OCI-LY1 (cell line): Measurements from ENCODE around the gene LRFN4.

Source experiments
- H2AFZ ChIP-seq: fragments of 200-600 bp; sonication (generic), shearing (Covaris generic); 2 replicates; pipeline ENCODE4 v1.6.0; 2014; ENCODE audit warnings: antibody characterized with exemption, mild to moderate bottlenecking, low read length
- H3F3A ChIP-seq: fragments of 200-600 bp; sonication (generic), shearing (Covaris generic); 2 replicates; pipeline ENCODE4 v1.6.0; 2014; ENCODE audit warnings: mild to moderate bottlenecking, antibody characterized with exemption, low read length, moderate library complexity; ENCODE audit not compliant: insufficient read depth
- H3K27ac ChIP-seq: fragments of 200-600 bp; sonication (generic); 2 replicates; pipeline ENCODE4 v1.5.1; 2014; ENCODE audit warnings: low read length, mixed run types, mild to moderate bottlenecking, low read depth; ENCODE audit not compliant: poor library complexity, severe bottlenecking
- H3K27me3 ChIP-seq: fragments of 200-600 bp; sonication (generic); 2 replicates; pipeline ENCODE4 v1.6.0; 2014; ENCODE audit warnings: antibody characterized with exemption, mild to moderate bottlenecking, low read length, moderate library complexity; ENCODE audit not compliant: insufficient read depth
- H3K36me3 ChIP-seq: fragments of 200-600 bp; sonication (generic); 2 replicates; pipeline ENCODE4 v1.6.1; 2014; ENCODE audit warnings: mild to moderate bottlenecking, antibody characterized with exemption, low read length, moderate library complexity, mixed read lengths; ENCODE audit not compliant: insufficient read depth
- H3K4me1 ChIP-seq: fragments of 200-600 bp; sonication (generic); 2 replicates; pipeline ENCODE4 v1.5.1; 2014; ENCODE audit warnings: mild to moderate bottlenecking, low read length, moderate library complexity; ENCODE audit not compliant: insufficient read depth, severe bottlenecking
- H3K4me2 ChIP-seq: fragments of 200-600 bp; sonication (generic), shearing (Covaris generic); 2 replicates; pipeline ENCODE4 v1.6.1; 2014; ENCODE audit warnings: low read length
- H3K4me3 ChIP-seq: fragments of 200-600 bp; sonication (generic); 2 replicates; pipeline ENCODE4 v1.5.1; 2014; ENCODE audit warnings: low read length, low read depth, mild to moderate bottlenecking, mixed read lengths; ENCODE audit not compliant: poor library complexity, severe bottlenecking
- H3K79me2 ChIP-seq: fragments of 200-600 bp; shearing (Covaris generic); 2 replicates; pipeline ENCODE4 v1.6.1; 2016; ENCODE audit warnings: mixed run types, low read length, mixed read lengths; ENCODE audit not compliant: insufficient read depth
- H3K9ac ChIP-seq: fragments of 200-600 bp; sonication (generic), shearing (Covaris generic); 2 replicates; pipeline ENCODE4 v1.6.1; 2014; ENCODE audit warnings: mild to moderate bottlenecking, low read length, mixed read lengths
- H3K9me2 ChIP-seq: fragments of 200-600 bp; sonication (generic), shearing (Covaris generic); 2 replicates; pipeline ENCODE4 v1.6.1; 2014; ENCODE audit warnings: low read depth, mild to moderate bottlenecking, low read length, mixed read lengths
- H3K9me3 ChIP-seq: fragments of 200-600 bp; shearing (Covaris generic); 2 replicates; pipeline ENCODE4 v1.6.1; 2014; ENCODE audit warnings: low read length, mixed read lengths
- H4K20me1 ChIP-seq: fragments of 200-600 bp; sonication (generic), shearing (Covaris generic); 2 replicates; pipeline ENCODE4 v1.6.0; 2016; ENCODE audit warnings: mild to moderate bottlenecking, low read length; ENCODE audit not compliant: insufficient read depth
- EZH2 ChIP-seq: fragments of 200-600 bp; sonication (generic), shearing (Covaris generic); IDR thresholded peaks from 2 replicates; pipeline ENCODE4 v1.8.0; 2017; ENCODE audit warnings: borderline replicate concordance, mixed run types, mild to moderate bottlenecking, antibody characterized with exemption, low read length, moderate library complexity, mixed read lengths
- TF ChIP-seq, protein P1 (sequence below): fragments of 200-600 bp; sonication (generic), shearing (Covaris generic); IDR thresholded peaks from 2 replicates; pipeline ENCODE4 v1.5.1; 2017; ENCODE audit warnings: mild to moderate bottlenecking, antibody characterized with exemption, low read length, moderate library complexity, mixed read lengths

LRFN4 gene

DNA sequence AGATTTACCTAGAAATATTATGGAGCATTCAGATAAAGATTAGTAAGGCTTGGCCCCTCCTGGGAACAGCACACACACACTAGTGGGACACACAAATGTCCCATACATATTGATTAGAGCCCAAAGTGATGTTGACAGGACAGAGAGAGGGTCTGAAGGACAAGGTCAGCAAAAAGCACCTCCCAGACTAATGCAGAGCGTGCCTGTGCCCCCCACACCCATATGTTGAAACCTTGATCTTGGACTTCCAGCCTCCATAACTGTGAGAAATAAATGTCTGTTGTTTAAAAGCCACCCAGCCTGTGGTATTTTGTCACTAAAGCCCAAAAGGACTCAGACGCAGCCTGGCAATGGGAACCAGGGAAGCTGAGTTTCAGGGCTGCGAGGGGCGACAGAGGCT, 27.6 kb downstream of the LRFN4 start:
- H3K79me2 ChIP-seq = no peaks in the 10 kb centered on the region
- no peak overlapping the region for H3K4me2 ChIP-seq

DNA sequence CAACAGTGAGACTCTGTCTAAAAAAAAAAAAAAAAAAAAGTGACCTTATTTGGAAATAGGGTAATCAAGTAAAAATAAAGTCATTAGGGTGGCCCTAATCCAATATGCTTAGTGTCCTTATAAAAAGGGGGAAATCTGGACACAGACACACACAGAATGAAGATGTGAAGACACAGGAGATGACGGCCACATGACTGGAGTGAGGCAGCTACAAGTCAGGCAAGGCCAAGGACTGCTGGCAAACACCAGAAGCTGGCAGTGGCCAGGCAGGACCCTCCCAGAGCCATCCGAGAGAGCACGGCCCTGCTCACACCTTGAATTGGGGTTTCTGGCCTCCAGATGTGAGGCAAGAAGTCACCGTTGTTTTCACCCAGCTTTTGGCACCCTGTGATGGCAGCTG, 28.6 kb downstream of the LRFN4 start:
- Histone ChIP-seq H3K9ac (no peak overlapping the region), H3K27me3 (no peaks in the 10 kb centered on the region; the same call in 1 of the 2 replicates), H4K20me1 (no peaks in the 10 kb centered on the region), H2AFZ (no peak overlapping the region), H3K9me3 (no peaks in the 10 kb centered on the region), H3F3A (no peaks in the 10 kb centered on the region), H3K27ac (no peak overlapping the region), H3K79me2 (no peaks in the 10 kb centered on the region), H3K4me2 (no peak overlapping the region), H3K4me1 (no peaks in the 10 kb centered on the region), H3K36me3 (no peaks in the 10 kb centered on the region), H3K9me2 (no peaks in the 10 kb centered on the region), H3K4me3 (no peak overlapping the region)
- TF ChIP-seq, protein P1, sequence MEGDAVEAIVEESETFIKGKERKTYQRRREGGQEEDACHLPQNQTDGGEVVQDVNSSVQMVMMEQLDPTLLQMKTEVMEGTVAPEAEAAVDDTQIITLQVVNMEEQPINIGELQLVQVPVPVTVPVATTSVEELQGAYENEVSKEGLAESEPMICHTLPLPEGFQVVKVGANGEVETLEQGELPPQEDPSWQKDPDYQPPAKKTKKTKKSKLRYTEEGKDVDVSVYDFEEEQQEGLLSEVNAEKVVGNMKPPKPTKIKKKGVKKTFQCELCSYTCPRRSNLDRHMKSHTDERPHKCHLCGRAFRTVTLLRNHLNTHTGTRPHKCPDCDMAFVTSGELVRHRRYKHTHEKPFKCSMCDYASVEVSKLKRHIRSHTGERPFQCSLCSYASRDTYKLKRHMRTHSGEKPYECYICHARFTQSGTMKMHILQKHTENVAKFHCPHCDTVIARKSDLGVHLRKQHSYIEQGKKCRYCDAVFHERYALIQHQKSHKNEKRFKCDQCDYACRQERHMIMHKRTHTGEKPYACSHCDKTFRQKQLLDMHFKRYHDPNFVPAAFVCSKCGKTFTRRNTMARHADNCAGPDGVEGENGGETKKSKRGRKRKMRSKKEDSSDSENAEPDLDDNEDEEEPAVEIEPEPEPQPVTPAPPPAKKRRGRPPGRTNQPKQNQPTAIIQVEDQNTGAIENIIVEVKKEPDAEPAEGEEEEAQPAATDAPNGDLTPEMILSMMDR = no peak
- no peak for TF ChIP-seq EZH2

More for the DNA sequence above, 27.6 kb downstream of the LRFN4 start:
- TF ChIP-seq EZH2 = no peak
- TF ChIP-seq, protein P1 = no peak
- H3K4me3 ChIP-seq = no peak overlapping the region
- no peaks in the 10 kb centered on the region for H3F3A ChIP-seq
- H3K9me2 ChIP-seq = no peaks in the 10 kb centered on the region
- H3K9ac ChIP-seq = no peak overlapping the region
- no peaks in the 10 kb centered on the region; the same call in 1 of the 2 replicates for H3K27me3 ChIP-seq
- H3K9me3 ChIP-seq = no peaks in the 10 kb centered on the region
- no peak overlapping the region for H2AFZ ChIP-seq
- no peaks in the 10 kb centered on the region for H4K20me1 ChIP-seq
- no peak overlapping the region for H3K27ac ChIP-seq
- no peaks in the 10 kb centered on the region for H3K36me3 ChIP-seq
- no peaks in the 10 kb centered on the region for H3K4me1 ChIP-seq

DNA sequence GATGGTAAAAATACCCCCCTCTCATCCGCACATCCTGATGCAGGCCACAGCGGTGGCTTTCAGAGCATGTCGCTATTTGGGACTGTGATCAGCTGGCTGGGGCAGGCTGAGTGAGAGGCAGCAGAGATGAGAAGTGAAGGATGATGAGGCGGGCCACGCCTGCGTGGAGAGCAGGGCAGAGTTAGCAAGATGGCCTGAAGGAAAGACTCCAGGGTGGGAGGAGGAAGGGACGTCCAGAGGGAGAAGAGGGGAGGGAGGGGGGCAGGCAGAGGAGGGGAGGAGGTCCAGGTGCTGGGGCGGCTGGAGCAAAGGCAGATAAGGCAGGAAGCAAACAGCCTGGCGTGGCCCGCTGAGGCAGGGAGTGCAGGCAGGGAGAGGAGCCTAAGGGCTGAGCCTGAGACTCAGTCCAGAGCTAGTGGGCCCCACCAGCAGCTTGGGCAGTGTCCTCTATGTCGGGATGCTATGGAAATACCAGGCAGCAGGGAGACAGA, 29.1 kb downstream of the LRFN4 start:
- Histone ChIP-seq H2AFZ (no peak overlapping the region), H3K9me3 (no peaks in the 10 kb centered on the region), H3K79me2 (no peaks in the 10 kb centered on the region), H3F3A (no peaks in the 10 kb centered on the region), H3K27me3 (no peaks in the 10 kb centered on the region; the same call in 1 of the 2 replicates), H3K4me2 (no peak overlapping the region), H4K20me1 (no peaks in the 10 kb centered on the region), H3K9me2 (no peaks in the 10 kb centered on the region), H3K9ac (no peak overlapping the region), H3K36me3 (no peaks in the 10 kb centered on the region), H3K4me1 (no peaks in the 10 kb centered on the region), H3K27ac (no peak overlapping the region), H3K4me3 (no peak overlapping the region)
- TF ChIP-seq EZH2 = no peak
- TF ChIP-seq, protein P1 = no peak
